PC-3 (cell line): ENCODE data around the gene MYMK. TPM values are rescaled to one million over a fixed set of nuclear protein-coding genes. Genes with fewer than 3 reads are reported as not detected.

ENCODE experiments used
- ATAC-seq: fragments of 200-7000 bp; cut with Tn5 transposase; 2 replicates; pipeline ENCODE4 v1.9.1; 2020; ENCODE audit warnings: mild to moderate bottlenecking, moderate library complexity
- BruUV-seq: library from RNA; stranded (reverse); fragments of 400-500 nt; replicated peaks from 2 replicates; lab custom pipeline; 2021; lab: Mats Ljungman, UMichigan
- CTCF ChIA-PET: fragments of 300-600 bp; sonication (Branson Sonifier 250); formaldehyde crosslinking; loops from one replicate; lab custom pipeline; 2022; ENCODE audit warnings: antibody characterized with exemption; lab: Charles Lee
- POLR2A ChIA-PET: fragments of 300-600 bp; sonication (Branson Sonifier 250); formaldehyde crosslinking; loops from one replicate; lab custom pipeline; 2022; ENCODE audit warnings: antibody characterized with exemption; ENCODE audit not compliant: unreplicated experiment; lab: Charles Lee
- DNase-seq: peaks from one replicate; pipeline ENCODE4 v3.0.0-alpha.2; 2015
- H2AFZ ChIP-seq: fragments of 300-600 bp; sonication (generic); 2 replicates; pipeline ENCODE4 v1.6.0; 2016; ENCODE audit warnings: antibody characterized with exemption, low read length
- H3F3A ChIP-seq: fragments of 300-600 bp; sonication (generic); one replicate; pipeline ENCODE4 v1.6.0; 2017; ENCODE audit warnings: antibody characterized with exemption, low read length, control low read depth, mild to moderate bottlenecking; ENCODE audit not compliant: unreplicated experiment
- H3K27ac ChIP-seq: fragments of 300-600 bp; sonication (generic); 2 replicates; pipeline ENCODE4 v1.5.1; 2016; ENCODE audit warnings: mild to moderate bottlenecking, low read length
- H3K27me3 ChIP-seq: fragments of 300-600 bp; sonication (generic); 2 replicates; pipeline ENCODE4 v1.6.1; 2016; ENCODE audit warnings: low read length, mixed read lengths
- H3K36me3 ChIP-seq: fragments of 300-600 bp; sonication (generic); 2 replicates; pipeline ENCODE4 v1.6.1; 2016; ENCODE audit warnings: low read depth, mixed run types, low read length, mixed read lengths
- H3K4me1 ChIP-seq: fragments of 300-600 bp; sonication (generic); 2 replicates; pipeline ENCODE4 v1.5.1; 2016; ENCODE audit warnings: low read length; ENCODE audit not compliant: insufficient read depth
- H3K4me2 ChIP-seq: fragments of 300-600 bp; sonication (generic); 2 replicates; pipeline ENCODE4 v1.6.0; 2016; ENCODE audit warnings: low read length
- H3K4me3 ChIP-seq: fragments of 300-600 bp; sonication (generic); 2 replicates; pipeline ENCODE4 v1.5.1; 2016; ENCODE audit warnings: mild to moderate bottlenecking, low read length, mixed read lengths
- H3K79me2 ChIP-seq: fragments of 300-600 bp; sonication (generic); 2 replicates; pipeline ENCODE4 v1.6.1; 2017; ENCODE audit warnings: low read length, mixed read lengths
- H3K9ac ChIP-seq: fragments of 300-600 bp; sonication (generic); 2 replicates; pipeline ENCODE4 v1.6.0; 2016; ENCODE audit warnings: mild to moderate bottlenecking, low read length
- H3K9me2 ChIP-seq: fragments of 300-600 bp; sonication (generic); replicated peaks from 2 replicates; pipeline ENCODE4 v1.6.1; 2016; ENCODE audit warnings: mixed run types, low read length, mixed read lengths
- H3K9me3 ChIP-seq: fragments of 300-600 bp; sonication (generic); 2 replicates; pipeline ENCODE4 v1.6.1; 2016; ENCODE audit warnings: low read length, mixed read lengths
- H4K20me1 ChIP-seq: fragments of 300-600 bp; sonication (generic); 2 replicates; pipeline ENCODE4 v1.6.1; 2016; ENCODE audit warnings: low read length, mixed read lengths
- EZH2 ChIP-seq: fragments of 300-600 bp; sonication (generic); IDR thresholded peaks from one replicate; pipeline ENCODE4 v1.6.1; 2017; ENCODE audit warnings: antibody characterized with exemption, mild to moderate bottlenecking, low read length; ENCODE audit not compliant: unreplicated experiment
- EZH2phosphoT487 ChIP-seq: fragments of 300-600 bp; sonication (generic); IDR thresholded peaks from 2 replicates; pipeline ENCODE4 v1.6.1; 2018; ENCODE audit warnings: mild to moderate bottlenecking, antibody characterized with exemption, low read length, borderline replicate concordance
- intact Hi-C: fragments of 100-400 bp; cut with micrococcal nuclease; formaldehyde crosslinking; loops from 2 replicates; pipeline ENCODE4 v1.9.0; 2023
- total RNA-seq: library from RNA; depleted of rRNA; stranded (reverse); fragments of >200 nt; gene quantifications from 2 replicates; pipeline ENCODE4 v1.2.3, GENCODE V29; 2014
- TF ChIP-seq, protein P1 (sequence below): fragments of 300-600 bp; sonication (generic); conservative IDR thresholded peaks from 2 replicates; pipeline ENCODE4 v1.5.1; 2017; ENCODE audit warnings: antibody characterized with exemption, low read depth, mild to moderate bottlenecking, low read length

The MYMK gene
- total RNA-seq, 1 experiment from 2014 or later = not detected

DNA sequence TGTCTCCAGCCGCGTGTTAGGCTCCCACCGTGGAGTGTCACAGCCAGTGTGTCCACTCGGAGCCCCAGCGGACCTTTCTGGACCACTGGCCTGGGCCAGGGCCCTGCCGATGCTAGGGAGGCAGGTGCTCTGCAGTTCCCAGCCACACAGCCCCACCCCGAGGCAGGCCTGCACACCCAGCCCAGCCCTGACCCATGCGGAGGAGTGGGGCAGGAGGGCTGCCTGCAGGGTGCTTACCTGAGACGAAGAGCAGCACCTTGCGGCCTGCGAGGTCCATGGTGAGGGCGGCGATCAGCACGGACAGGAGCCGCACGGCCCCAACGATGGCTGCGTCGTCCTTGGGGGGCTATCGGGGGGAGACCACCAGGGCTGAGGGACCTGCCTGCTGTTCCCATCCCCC, 51.0 kb downstream of the MYMK start:
- no peaks in the 10 kb centered on the region for H4K20me1 ChIP-seq
- no peak for DNase-seq
- no peaks in the 10 kb centered on the region for H3K9me3 ChIP-seq
- intact Hi-C loops = no loop called here
- H3K9ac ChIP-seq = no peak overlapping the region
- BruUV-seq = no TSS peak
- H3K4me1 ChIP-seq = peaks cover 10% of the 10 kb centered on the region
- H3F3A ChIP-seq = no peaks in the 10 kb centered on the region
- TF ChIP-seq, protein P1, sequence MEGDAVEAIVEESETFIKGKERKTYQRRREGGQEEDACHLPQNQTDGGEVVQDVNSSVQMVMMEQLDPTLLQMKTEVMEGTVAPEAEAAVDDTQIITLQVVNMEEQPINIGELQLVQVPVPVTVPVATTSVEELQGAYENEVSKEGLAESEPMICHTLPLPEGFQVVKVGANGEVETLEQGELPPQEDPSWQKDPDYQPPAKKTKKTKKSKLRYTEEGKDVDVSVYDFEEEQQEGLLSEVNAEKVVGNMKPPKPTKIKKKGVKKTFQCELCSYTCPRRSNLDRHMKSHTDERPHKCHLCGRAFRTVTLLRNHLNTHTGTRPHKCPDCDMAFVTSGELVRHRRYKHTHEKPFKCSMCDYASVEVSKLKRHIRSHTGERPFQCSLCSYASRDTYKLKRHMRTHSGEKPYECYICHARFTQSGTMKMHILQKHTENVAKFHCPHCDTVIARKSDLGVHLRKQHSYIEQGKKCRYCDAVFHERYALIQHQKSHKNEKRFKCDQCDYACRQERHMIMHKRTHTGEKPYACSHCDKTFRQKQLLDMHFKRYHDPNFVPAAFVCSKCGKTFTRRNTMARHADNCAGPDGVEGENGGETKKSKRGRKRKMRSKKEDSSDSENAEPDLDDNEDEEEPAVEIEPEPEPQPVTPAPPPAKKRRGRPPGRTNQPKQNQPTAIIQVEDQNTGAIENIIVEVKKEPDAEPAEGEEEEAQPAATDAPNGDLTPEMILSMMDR = no peak
- TF ChIP-seq EZH2phosphoT487 (no peak), EZH2 (no peak)
- no peak overlapping the region for H2AFZ ChIP-seq
- POLR2A ChIA-PET = no interaction called here
- H3K4me2 ChIP-seq = no peak overlapping the region
- CTCF ChIA-PET = no interaction called here
- ATAC-seq = no peak
- H3K36me3 ChIP-seq = no peaks in the 10 kb centered on the region; the same call in 1 of the 2 replicates
- H3K27me3 ChIP-seq = no peaks in the 10 kb centered on the region
- H3K27ac ChIP-seq = no peak overlapping the region
- peaks cover 11% of the 10 kb centered on the region for H3K79me2 ChIP-seq
- no peaks in the 10 kb centered on the region for H3K9me2 ChIP-seq
- H3K4me3 ChIP-seq = no peak overlapping the region

DNA sequence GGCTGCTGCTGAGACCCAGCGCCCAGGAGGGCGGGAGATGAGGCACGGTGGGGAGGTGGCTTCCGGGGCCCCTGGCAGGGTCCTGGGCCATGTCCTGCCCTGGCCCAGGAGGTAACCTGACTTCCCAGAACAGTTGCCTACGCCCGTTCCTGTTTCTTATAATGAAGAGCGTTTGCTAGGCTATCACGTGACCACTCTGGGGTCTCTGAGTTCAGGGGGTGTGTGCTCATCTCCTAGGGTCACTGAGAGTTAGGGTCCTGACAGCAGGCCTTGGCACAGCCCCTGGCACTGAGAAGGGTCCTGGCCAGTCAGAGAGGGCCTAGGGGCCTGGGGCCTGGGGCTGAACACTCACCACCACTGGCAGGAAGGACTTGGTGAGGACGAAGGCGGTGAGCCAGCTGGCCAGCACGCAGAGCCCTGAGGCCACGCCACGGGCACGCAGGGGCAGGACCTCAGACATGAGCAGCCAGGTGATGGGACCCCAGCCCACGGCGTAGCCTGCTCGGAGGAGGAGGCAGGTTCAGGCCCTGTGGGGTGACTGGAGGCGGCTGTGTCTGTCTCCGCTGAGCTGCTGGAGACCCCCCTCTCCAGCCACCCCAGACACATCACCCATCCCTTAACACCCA, 51.9 kb downstream of the MYMK start:
- peaks cover 3% of the 10 kb centered on the region for H3K4me1 ChIP-seq
- ChIA-PET POLR2A (no interaction called here), CTCF (no interaction called here)
- H2AFZ ChIP-seq = no peak overlapping the region
- BruUV-seq = no TSS peak
- H3K9me2 ChIP-seq = no peaks in the 10 kb centered on the region
- H3K36me3 ChIP-seq = no peaks in the 10 kb centered on the region; the same call in 1 of the 2 replicates
- no peaks in the 10 kb centered on the region for H3F3A ChIP-seq
- no peak for ATAC-seq
- no peak overlapping the region for H3K27ac ChIP-seq
- no peaks in the 10 kb centered on the region for H3K9me3 ChIP-seq
- no peak overlapping the region for H3K9ac ChIP-seq
- H4K20me1 ChIP-seq = no peaks in the 10 kb centered on the region
- no peaks in the 10 kb centered on the region for H3K27me3 ChIP-seq
- H3K79me2 ChIP-seq = peaks cover 2% of the 10 kb centered on the region; the same call in 1 of the 2 replicates
- intact Hi-C loops = no loop called here
- no peak overlapping the region for H3K4me2 ChIP-seq
- DNase-seq = no peak
- H3K4me3 ChIP-seq = no peak overlapping the region
- no peak for TF ChIP-seq EZH2phosphoT487
- no peak for TF ChIP-seq EZH2
- TF ChIP-seq, protein P1 = no peak

- Histone ChIP-seq H3K36me3 (no peaks in the 10 kb centered on the region; the same call in 1 of the 2 replicates), H4K20me1 (no peaks in the 10 kb centered on the region), H3K4me3 (no peak overlapping the region), H3K27me3 (no peaks in the 10 kb centered on the region), H3K4me2 (no peak overlapping the region), H3K9ac (no peak overlapping the region), H3F3A (no peaks in the 10 kb centered on the region), H2AFZ (no peak overlapping the region), H3K4me1 (no peaks in the 10 kb centered on the region), H3K9me2 (no peaks in the 10 kb centered on the region), H3K27ac (no peak overlapping the region), H3K9me3 (no peaks in the 10 kb centered on the region), H3K79me2 (no peaks in the 10 kb centered on the region)
- CTCF ChIA-PET = no interaction called here
- ATAC-seq = no peak
- DNase-seq = no peak
- no TSS peak for BruUV-seq
- POLR2A ChIA-PET = no interaction called here
- intact Hi-C loops = no loop called here
- no peak for TF ChIP-seq EZH2phosphoT487
- no peak for TF ChIP-seq EZH2
These were observed 52.5 kb downstream of the MYMK start for GRCh38 chr9:133472277-133472645.
